Epithelial cell of esophagus (primary cell): ENCODE measurements around the gene STRA6.

Source experiments
- DNase-seq: peaks from one replicate; pipeline ENCODE4 v3.0.0; 2010; ENCODE audit warnings: low read depth
- H3K4me3 ChIP-seq: 2 replicates; pipeline ENCODE4 v1.5.1; 2011; ENCODE audit warnings: mild to moderate bottlenecking, low read length, control low read depth
- CTCF ChIP-seq: IDR thresholded peaks from 2 replicates; pipeline ENCODE4 v1.5.1; 2011; ENCODE audit warnings: low read depth, mild to moderate bottlenecking, low read length, control low read depth, inconsistent platforms; ENCODE audit not compliant: insufficient read depth; ENCODE audit errors: missing control alignments

Gene STRA6

GRCh38 chr15:74176262-74177214 is 26.0 kb downstream of the STRA6 start:
- DNase-seq = no peak
- H3K4me3 ChIP-seq = no peak overlapping the region
- no peak for TF ChIP-seq CTCF

GRCh38 chr15:74175271-74176191 is 27.1 kb downstream of the STRA6 start:
- TF ChIP-seq CTCF = no peak
- DNase-seq = no peak
- no peak overlapping the region for H3K4me3 ChIP-seq

GRCh38 chr15:74174958-74175253 is 27.7 kb downstream of the STRA6 start:
- DNase-seq = no peak
- TF ChIP-seq CTCF = no peak
- no peak overlapping the region for H3K4me3 ChIP-seq

- TF ChIP-seq CTCF = no peak
- DNase-seq = no peak
- H3K4me3 ChIP-seq = no peak overlapping the region
These were observed 28.2 kb downstream of the STRA6 start for GRCh38 chr15:74174219-74174957.

GRCh38 chr15:74173380-74174218 is 29.0 kb downstream of the STRA6 start, which contains the start of gene ISLR:
TSS of gene ISLR (plus strand) at chr15:74173710. CDS start at chr15:74174859, 1,149 bp downstream.
- TF ChIP-seq CTCF = no peak
- no peak for DNase-seq
- H3K4me3 ChIP-seq = no peak within 1 kb of the TSS
